ENCODE data around the gene GGT6. TPM values are rescaled to one million over a fixed set of nuclear protein-coding genes. Genes with fewer than 3 reads are reported as not detected.

Gene GGT6
- total RNA-seq, 4 donors from 2014 or later, result not detected

DNA sequence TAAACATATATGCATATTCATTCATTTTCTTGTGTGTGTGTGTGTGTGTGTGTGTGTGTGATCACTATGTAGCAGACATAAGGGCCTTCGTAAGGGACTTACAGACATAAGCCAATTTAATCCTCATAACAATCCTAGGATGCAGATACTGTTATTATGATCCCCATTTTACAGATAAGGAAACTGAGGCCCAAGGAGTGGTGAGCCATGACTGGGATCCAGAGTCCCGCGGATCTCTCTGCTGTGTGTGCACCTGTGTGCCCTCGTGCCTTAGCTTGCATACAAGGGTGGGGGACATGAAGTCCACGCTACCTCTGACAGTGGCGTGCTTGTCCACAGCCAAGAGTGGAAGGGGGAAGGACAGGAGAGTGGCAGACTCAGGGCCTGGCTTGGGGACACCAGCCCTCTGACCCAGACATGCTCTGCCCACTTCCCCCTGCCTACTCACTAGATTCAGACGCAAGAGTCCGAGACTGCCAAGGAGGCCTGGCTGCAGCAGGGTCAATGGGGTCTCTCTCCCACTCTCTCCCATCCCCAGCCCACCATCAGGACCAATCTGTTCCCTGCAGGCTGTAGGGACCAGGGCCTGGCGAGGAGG lies 14.2 kb upstream of the GGT6 start:
- TF ChIP-seq, protein P1, sequence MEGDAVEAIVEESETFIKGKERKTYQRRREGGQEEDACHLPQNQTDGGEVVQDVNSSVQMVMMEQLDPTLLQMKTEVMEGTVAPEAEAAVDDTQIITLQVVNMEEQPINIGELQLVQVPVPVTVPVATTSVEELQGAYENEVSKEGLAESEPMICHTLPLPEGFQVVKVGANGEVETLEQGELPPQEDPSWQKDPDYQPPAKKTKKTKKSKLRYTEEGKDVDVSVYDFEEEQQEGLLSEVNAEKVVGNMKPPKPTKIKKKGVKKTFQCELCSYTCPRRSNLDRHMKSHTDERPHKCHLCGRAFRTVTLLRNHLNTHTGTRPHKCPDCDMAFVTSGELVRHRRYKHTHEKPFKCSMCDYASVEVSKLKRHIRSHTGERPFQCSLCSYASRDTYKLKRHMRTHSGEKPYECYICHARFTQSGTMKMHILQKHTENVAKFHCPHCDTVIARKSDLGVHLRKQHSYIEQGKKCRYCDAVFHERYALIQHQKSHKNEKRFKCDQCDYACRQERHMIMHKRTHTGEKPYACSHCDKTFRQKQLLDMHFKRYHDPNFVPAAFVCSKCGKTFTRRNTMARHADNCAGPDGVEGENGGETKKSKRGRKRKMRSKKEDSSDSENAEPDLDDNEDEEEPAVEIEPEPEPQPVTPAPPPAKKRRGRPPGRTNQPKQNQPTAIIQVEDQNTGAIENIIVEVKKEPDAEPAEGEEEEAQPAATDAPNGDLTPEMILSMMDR (IDR thresholded peaks at IDR 0.05), result no peak
- TF ChIP-seq EP300 (IDR thresholded peaks at IDR 0.05) (no peak), POLR2A (IDR thresholded peaks at IDR 0.05; ENCODE audit: low read depth) (no peak), POLR2AphosphoS5 (IDR thresholded peaks at IDR 0.05) (no peak)
- H3K9me3 ChIP-seq, result no peaks in the 10 kb centered on the region
- 98% methylated on average over 9 of the region's 9 CpGs for WGBS
- intact Hi-C loops (cut with DNase I), result no loop called here
- H3K27me3 ChIP-seq, result peaks cover 0 to 5% (median 0%) of the 10 kb centered on the region in 4 donors
- H3K4me3 ChIP-seq, result no peak overlapping the region
- H3K36me3 ChIP-seq, result no peaks in the 10 kb centered on the region
- no peak overlapping the region for H3K27ac ChIP-seq (replicated peaks in 1 of 4)
- H3K4me1 ChIP-seq, result no peaks in the 10 kb centered on the region
- no peak for DNase-seq (ENCODE audit: extremely low spot score)

DNA sequence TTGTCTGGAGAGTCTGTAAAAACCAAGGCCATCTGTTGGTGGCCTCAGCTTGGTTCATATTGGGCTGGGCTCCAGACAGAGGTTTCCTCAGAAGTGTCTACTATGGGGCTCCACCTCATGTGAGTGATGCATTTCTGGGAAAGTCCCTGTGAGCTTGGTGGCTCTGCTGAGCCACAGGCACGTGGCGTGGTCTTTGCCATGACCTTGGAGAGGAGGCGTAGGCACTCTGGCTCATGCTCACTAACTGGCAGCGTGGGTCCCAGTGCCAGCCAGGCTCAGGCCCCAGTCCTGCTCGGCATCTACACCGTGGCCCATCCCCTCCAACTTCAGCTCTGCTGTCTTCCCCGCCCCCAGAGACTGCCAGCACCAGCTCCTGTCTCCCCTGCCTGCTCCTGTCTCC lies 13.3 kb upstream of the GGT6 start:
- no peak for DNase-seq (ENCODE audit: extremely low spot score)
- Histone ChIP-seq H3K4me3 (no peak overlapping the region), H3K36me3 (no peaks in the 10 kb centered on the region), H3K27ac (replicated peaks in 1 of 4) (no peak overlapping the region), H3K9me3 (no peaks in the 10 kb centered on the region), H3K27me3 (peaks cover 0 to 5% (median 0%) of the 10 kb centered on the region in 4 donors), H3K4me1 (no peaks in the 10 kb centered on the region)
- WGBS, result 80% methylated on average over 5 of the region's 7 CpGs
- intact Hi-C loops (cut with DNase I), result no loop called here
- TF ChIP-seq EP300 (IDR thresholded peaks at IDR 0.05), result no peak
- TF ChIP-seq POLR2AphosphoS5 (IDR thresholded peaks at IDR 0.05), result no peak
- TF ChIP-seq, protein P1 (IDR thresholded peaks at IDR 0.05), result no peak
- TF ChIP-seq POLR2A (IDR thresholded peaks at IDR 0.05; ENCODE audit: low read depth), result no peak

DNA sequence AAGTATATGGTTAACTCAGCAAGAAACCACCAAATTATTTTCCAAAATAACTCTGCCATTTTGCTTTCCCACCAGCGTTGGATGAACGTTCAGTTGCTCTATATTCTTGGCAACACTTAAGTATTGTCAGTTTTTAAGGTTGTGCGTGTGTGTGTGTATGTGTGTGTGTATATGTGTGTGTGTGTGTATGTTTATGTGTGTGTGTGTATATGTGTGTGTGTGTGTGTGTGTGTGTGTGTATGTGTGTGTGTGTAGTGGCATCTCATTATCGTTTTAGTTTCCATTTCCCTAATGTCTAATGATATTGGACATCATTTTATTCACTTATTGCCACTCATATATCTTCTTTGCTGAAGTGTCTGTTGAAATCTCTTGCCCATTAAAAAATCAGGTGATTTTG lies 12.7 kb upstream of the GGT6 start:
- H3K36me3 ChIP-seq, result no peaks in the 10 kb centered on the region
- H3K9me3 ChIP-seq, result no peaks in the 10 kb centered on the region
- no peak overlapping the region for H3K4me3 ChIP-seq
- no peak for DNase-seq (ENCODE audit: extremely low spot score)
- TF ChIP-seq EP300 (IDR thresholded peaks at IDR 0.05), result no peak
- no peak for TF ChIP-seq POLR2AphosphoS5 (IDR thresholded peaks at IDR 0.05)
- TF ChIP-seq POLR2A (IDR thresholded peaks at IDR 0.05; ENCODE audit: low read depth), result no peak
- TF ChIP-seq, protein P1 (IDR thresholded peaks at IDR 0.05), result no peak
- H3K4me1 ChIP-seq, result no peaks in the 10 kb centered on the region
- peaks cover 0 to 5% (median 0%) of the 10 kb centered on the region in 4 donors for H3K27me3 ChIP-seq
- WGBS, result 62% methylated on average over 4 of the region's 4 CpGs
- intact Hi-C loops (cut with DNase I), result no loop called here
- no peak overlapping the region for H3K27ac ChIP-seq (replicated peaks in 1 of 4)

DNA sequence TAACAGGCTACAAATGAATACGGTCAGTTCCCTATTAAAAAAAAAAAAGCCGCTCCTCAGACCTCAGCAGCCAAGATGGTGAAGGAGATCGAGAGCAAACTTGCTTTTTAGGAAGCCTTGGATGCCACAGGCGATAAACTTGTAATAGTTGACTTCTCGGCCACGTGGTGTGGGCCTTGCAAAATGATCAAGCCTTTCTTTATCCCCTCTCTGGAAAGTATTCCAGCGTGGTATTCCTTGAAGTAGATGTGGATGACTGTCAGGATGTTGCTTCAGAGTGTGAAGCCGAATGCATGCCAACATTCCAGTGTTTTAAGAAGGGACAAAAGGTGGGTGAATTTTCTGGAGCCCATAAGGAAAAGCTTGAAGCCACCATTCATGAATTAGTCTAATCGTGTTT lies 11.8 kb upstream of the GGT6 start:
- intact Hi-C loops (cut with DNase I), result no loop called here
- WGBS, result 71% methylated on average over 9 of the region's 9 CpGs
- TF ChIP-seq POLR2AphosphoS5 (IDR thresholded peaks at IDR 0.05), result no peak
- TF ChIP-seq POLR2A (IDR thresholded peaks at IDR 0.05; ENCODE audit: low read depth), result no peak
- TF ChIP-seq, protein P1 (IDR thresholded peaks at IDR 0.05), result no peak
- TF ChIP-seq EP300 (IDR thresholded peaks at IDR 0.05), result no peak
- Histone ChIP-seq H3K4me3 (no peak overlapping the region), H3K36me3 (no peaks in the 10 kb centered on the region), H3K9me3 (no peaks in the 10 kb centered on the region), H3K27me3 (peaks cover 0 to 5% (median 0%) of the 10 kb centered on the region in 4 donors), H3K27ac (replicated peaks in 1 of 4) (no peak overlapping the region), H3K4me1 (no peaks in the 10 kb centered on the region)
- DNase-seq (ENCODE audit: extremely low spot score), result no peak

DNA sequence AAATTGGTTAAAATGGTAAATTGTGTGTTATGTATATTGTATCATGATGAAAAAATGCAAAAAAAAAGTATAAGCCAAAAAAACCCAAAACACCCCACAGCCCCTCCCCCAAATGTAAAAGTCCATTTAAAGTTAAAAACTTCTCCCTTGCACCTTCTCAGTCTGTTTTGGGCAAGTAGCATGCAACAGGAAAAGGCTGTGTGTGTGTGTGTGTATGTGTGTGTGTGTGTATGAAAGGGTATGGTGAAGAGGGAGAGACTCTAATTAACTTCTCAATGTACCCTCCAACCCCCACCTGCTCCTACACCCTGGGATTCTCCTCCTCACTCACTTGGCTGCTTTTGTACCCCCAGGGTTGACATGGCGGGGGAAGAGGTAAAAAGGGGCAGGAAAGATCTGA lies 9.2 kb upstream of the GGT6 start:
- no peaks in the 10 kb centered on the region for H3K9me3 ChIP-seq
- no peak overlapping the region for H3K4me3 ChIP-seq
- H3K27ac ChIP-seq (replicated peaks in 1 of 4), result no peak overlapping the region
- peaks cover 4 to 18% (median 16%) of the 10 kb centered on the region in 4 donors for H3K4me1 ChIP-seq
- DNase-seq (ENCODE audit: extremely low spot score), result no peak
- TF ChIP-seq, protein P1 (IDR thresholded peaks at IDR 0.05), result no peak
- no peak for TF ChIP-seq POLR2A (IDR thresholded peaks at IDR 0.05; ENCODE audit: low read depth)
- no peak for TF ChIP-seq EP300 (IDR thresholded peaks at IDR 0.05)
- no peak for TF ChIP-seq POLR2AphosphoS5 (IDR thresholded peaks at IDR 0.05)
- H3K36me3 ChIP-seq, result no peaks in the 10 kb centered on the region
- H3K27me3 ChIP-seq, result no peaks in the 10 kb centered on the region
- WGBS, result 94% methylated on average over 1 of the region's 1 CpG
- intact Hi-C loops (cut with DNase I), result no loop called here
